ENCODE results near the gene XRCC5.

Gene XRCC5

GRCh38 chr2:216235462-216235861 is 126.3 kb downstream of the XRCC5 start:
- no peak for ATAC-seq

GRCh38 chr2:216235896-216236295 is 126.7 kb downstream of the XRCC5 start:
- ATAC-seq: no peak
- no peak for TF ChIP-seq ZNF565 (CRISPR knock-in tag; conservative IDR thresholded peaks at IDR 0.05; ENCODE audit: low read depth)
- TF ChIP-seq RARB (CRISPR knock-in tag; IDR thresholded peaks at IDR 0.05): no peak

More at GRCh38 chr2:216235462-216235861, 126.3 kb downstream of the XRCC5 start:
- no peak for TF ChIP-seq ZNF8 (CRISPR knock-in tag; IDR thresholded peaks at IDR 0.05)
- TF ChIP-seq PPARA (CRISPR knock-in tag; IDR thresholded peaks at IDR 0.05; ENCODE audit: borderline replicate concordance): no peak
- no peak for TF ChIP-seq RARB (CRISPR knock-in tag; IDR thresholded peaks at IDR 0.05)
- no peak for TF ChIP-seq CSRNP3 (CRISPR knock-in tag; IDR thresholded peaks at IDR 0.05)
- TF ChIP-seq ZFP3 (CRISPR knock-in tag; IDR thresholded peaks at IDR 0.05): no peak
- TF ChIP-seq ZNF70 (CRISPR knock-in tag; IDR thresholded peaks at IDR 0.05): no peak
- TF ChIP-seq TCF4 (CRISPR knock-in tag; IDR thresholded peaks at IDR 0.05; ENCODE audit: borderline replicate concordance): no peak
- no peak for TF ChIP-seq TSHZ2 (CRISPR knock-in tag; IDR thresholded peaks at IDR 0.05)
- TF ChIP-seq OSR1 (CRISPR knock-in tag; IDR thresholded peaks at IDR 0.05): no peak
- no peak for TF ChIP-seq CSDC2 (CRISPR knock-in tag; IDR thresholded peaks at IDR 0.05)
- TF ChIP-seq ZNF565 (CRISPR knock-in tag; conservative IDR thresholded peaks at IDR 0.05; ENCODE audit: low read depth): no peak
- TF ChIP-seq PATZ1 (CRISPR knock-in tag; IDR thresholded peaks at IDR 0.05; ENCODE audit: borderline replicate concordance): no peak
- TF ChIP-seq CREB5 (CRISPR knock-in tag; IDR thresholded peaks at IDR 0.05; ENCODE audit: low read depth): no peak
- TF ChIP-seq ISL1 (CRISPR knock-in tag; IDR thresholded peaks at IDR 0.05): no peak
- no peak for TF ChIP-seq TOX (CRISPR knock-in tag; IDR thresholded peaks at IDR 0.05; ENCODE audit: borderline replicate concordance)
- TF ChIP-seq ZC3H10 (CRISPR knock-in tag; IDR thresholded peaks at IDR 0.05): no peak
- TF ChIP-seq POU6F1 (CRISPR knock-in tag; IDR thresholded peaks at IDR 0.05; ENCODE audit: borderline replicate concordance, low read depth): no peak

GRCh38 chr2:216236486-216236885 is 127.3 kb downstream of the XRCC5 start:
- TF ChIP-seq TOX (CRISPR knock-in tag; IDR thresholded peaks at IDR 0.05; ENCODE audit: borderline replicate concordance) (no peak), ISL1 (CRISPR knock-in tag; IDR thresholded peaks at IDR 0.05) (no peak), SNAI2 (CRISPR knock-in tag; IDR thresholded peaks at IDR 0.05) (no peak)
- no peak for ATAC-seq

- TF ChIP-seq ZC3H10 (CRISPR knock-in tag; IDR thresholded peaks at IDR 0.05): no peak
- no peak for TF ChIP-seq POU6F1 (CRISPR knock-in tag; IDR thresholded peaks at IDR 0.05; ENCODE audit: borderline replicate concordance, low read depth)
- no peak for TF ChIP-seq ESRRG (CRISPR knock-in tag; IDR thresholded peaks at IDR 0.05)
- TF ChIP-seq PPARA (CRISPR knock-in tag; IDR thresholded peaks at IDR 0.05; ENCODE audit: borderline replicate concordance): no peak
- TF ChIP-seq ZFP30 (CRISPR knock-in tag; IDR thresholded peaks at IDR 0.05): no peak
- TF ChIP-seq TOX (CRISPR knock-in tag; IDR thresholded peaks at IDR 0.05; ENCODE audit: borderline replicate concordance): no peak
- no peak for TF ChIP-seq OSR1 (CRISPR knock-in tag; IDR thresholded peaks at IDR 0.05)
Measured at GRCh38 chr2:216242365-216242764, 133.2 kb downstream of the XRCC5 start.

More at GRCh38 chr2:216242365-216242764, 133.2 kb downstream of the XRCC5 start:
- ATAC-seq: no peak
